Peyer's patch (tissue), 4 donors: Measurements from ENCODE around the gene PKN2. TPM values are rescaled to one million over a fixed set of nuclear protein-coding genes. Genes with fewer than 3 reads are reported as not detected.

ENCODE experiments used
- DNase-seq, 3 donors: peaks; one replicate each; pipeline ENCODE4 v3.0.0-alpha.2; 2017 to 2019
- H3K27ac ChIP-seq, 4 donors: fragments of 200-600 bp; sonication (generic); one replicate each; pipeline ENCODE4 v1.5.1; 2016 to 2019
- H3K27me3 ChIP-seq, 2 donors: fragments of 200-600 bp; sonication (generic); one replicate each; pipeline ENCODE4 v1.5.1; 2019
- H3K36me3 ChIP-seq, 3 donors: fragments of 200-600 bp; sonication (generic); one replicate each; pipeline ENCODE4 v1.5.1; 2016 to 2019
- H3K4me1 ChIP-seq, 4 donors: fragments of 200-600 bp; sonication (generic); one replicate each; pipeline ENCODE4 v1.5.1; 2016 to 2019
- H3K4me3 ChIP-seq, 4 donors: fragments of 200-600 bp; sonication (generic); 1 replicate in 3 of 4; 2 replicates in 1 of 4; pipeline ENCODE4 v1.5.1; 2016 to 2019; ENCODE audit warnings: mild to moderate bottlenecking in 1 of 4
- H3K9me3 ChIP-seq, 4 donors: fragments of 200-600 bp; sonication (generic); one replicate each; pipeline ENCODE4 v1.5.1; 2016 to 2019; ENCODE audit warnings: mild to moderate bottlenecking in 1 of 4
- CTCF ChIP-seq, 6 experiments: fragments of 450-650 bp in 4 of 6; fragments of 200-600 bp in 2 of 6; sonication (generic) in 1 of 6; IDR thresholded peaks; one replicate each; pipeline ENCODE4 v1.5.1; 2017 to 2019; ENCODE audit warnings: antibody characterized with exemption in 6 of 6, mild to moderate bottlenecking in 3 of 6, moderate library complexity in 1 of 6
- POLR2A ChIP-seq, 2 donors: fragments of 450-650 bp; IDR thresholded peaks; one replicate each; pipeline ENCODE4 v1.5.1; 2017; ENCODE audit warnings: antibody characterized with exemption in 2 of 2, mild to moderate bottlenecking in 2 of 2, moderate library complexity in 2 of 2
- total RNA-seq, 4 donors: library from RNA; depleted of rRNA; stranded (reverse); fragments of >200 nt; gene quantifications; one replicate each; pipeline ENCODE4 v1.1.0, GENCODE V29; 2016

The PKN2 gene
- total RNA-seq, 4 donors from 2014 or later = 97.6 to 201 (median 105) TPM

GRCh38 chr1:88744142-88744541 is 60.1 kb downstream of the PKN2 start:
- TF ChIP-seq CTCF (IDR thresholded peaks at IDR 0.05) = no peak
- Histone ChIP-seq H3K36me3 (peaks cover 0 to 14% (median 0%) of the 10 kb centered on the region in 3 donors), H3K27ac (no peak overlapping the region), H3K27me3 (no peaks in the 10 kb centered on the region), H3K9me3 (no peaks in the 10 kb centered on the region), H3K4me1 (no peaks in the 10 kb centered on the region), H3K4me3 (no peak overlapping the region)
- no peak for DNase-seq

- Histone ChIP-seq H3K4me1 (no peaks in the 10 kb centered on the region), H3K9me3 (no peaks in the 10 kb centered on the region), H3K27me3 (no peaks in the 10 kb centered on the region), H3K27ac (no peak overlapping the region), H3K4me3 (no peak overlapping the region), H3K36me3 (peaks cover 0 to 14% (median 0%) of the 10 kb centered on the region in 3 donors)
- TF ChIP-seq CTCF (IDR thresholded peaks at IDR 0.05) (no peak), POLR2A (IDR thresholded peaks at IDR 0.05) (no peak)
- DNase-seq = no peak
These were observed 62.8 kb downstream of the PKN2 start for GRCh38 chr1:88746916-88747315.

GRCh38 chr1:88751714-88752113 is 67.6 kb downstream of the PKN2 start:
- TF ChIP-seq POLR2A (IDR thresholded peaks at IDR 0.05) (no peak), CTCF (IDR thresholded peaks at IDR 0.05) (no peak)
- Histone ChIP-seq H3K36me3 (no peaks in the 10 kb centered on the region), H3K9me3 (no peaks in the 10 kb centered on the region), H3K4me1 (no peaks in the 10 kb centered on the region), H3K4me3 (no peak overlapping the region), H3K27ac (no peak overlapping the region), H3K27me3 (no peaks in the 10 kb centered on the region)
- DNase-seq = no peak

GRCh38 chr1:88753506-88753905 is 69.4 kb downstream of the PKN2 start:
- no peak for TF ChIP-seq POLR2A (IDR thresholded peaks at IDR 0.05)
- no peak for TF ChIP-seq CTCF (IDR thresholded peaks at IDR 0.05)
- Histone ChIP-seq H3K4me3 (no peak overlapping the region), H3K9me3 (no peaks in the 10 kb centered on the region), H3K27me3 (no peaks in the 10 kb centered on the region), H3K4me1 (no peaks in the 10 kb centered on the region), H3K27ac (no peak overlapping the region), H3K36me3 (no peaks in the 10 kb centered on the region)
- no peak for DNase-seq

- Histone ChIP-seq H3K4me1 (no peaks in the 10 kb centered on the region), H3K9me3 (no peaks in the 10 kb centered on the region), H3K27me3 (no peaks in the 10 kb centered on the region), H3K36me3 (peaks cover 0 to 12% (median 0%) of the 10 kb centered on the region in 3 donors), H3K27ac (no peak overlapping the region), H3K4me3 (no peak overlapping the region)
- TF ChIP-seq CTCF (IDR thresholded peaks at IDR 0.05) (no peak), POLR2A (IDR thresholded peaks at IDR 0.05) (no peak)
- DNase-seq = no peak
These were observed 79.8 kb downstream of the PKN2 start for GRCh38 chr1:88763649-88764406.
